MM.1S (cell line): ENCODE results near the gene PACS2.

Source experiments
- DNase-seq: peaks from one replicate; pipeline ENCODE4 v3.0.0-alpha.2; 2015
- H2AFZ ChIP-seq: fragments of 300-600 bp; sonication (generic); 2 replicates; pipeline ENCODE4 v1.6.0; 2016; ENCODE audit warnings: antibody characterized with exemption, low read length
- H3F3A ChIP-seq: fragments of 300-600 bp; sonication (generic); 2 replicates; pipeline ENCODE4 v1.6.1; 2016; ENCODE audit warnings: mild to moderate bottlenecking, antibody characterized with exemption, low read length, moderate library complexity, mixed read lengths; ENCODE audit not compliant: insufficient read depth
- H3K27ac ChIP-seq: fragments of 300-600 bp; sonication (generic); 2 replicates; pipeline ENCODE4 v1.5.1; 2016; ENCODE audit warnings: mild to moderate bottlenecking, low read length
- H3K27me3 ChIP-seq: fragments of 300-600 bp; sonication (generic); replicated peaks from 2 replicates; pipeline ENCODE4 v1.6.0; 2016; ENCODE audit warnings: low read length; ENCODE audit not compliant: insufficient read depth
- H3K36me3 ChIP-seq: fragments of 300-600 bp; sonication (generic); replicated peaks from 2 replicates; pipeline ENCODE4 v1.6.1; 2016; ENCODE audit warnings: mild to moderate bottlenecking, low read length, mixed read lengths; ENCODE audit not compliant: insufficient read depth
- H3K4me1 ChIP-seq: fragments of 300-600 bp; sonication (generic); 2 replicates; pipeline ENCODE4 v1.6.1; 2016; ENCODE audit warnings: low read length, mixed read lengths
- H3K4me2 ChIP-seq: fragments of 300-600 bp; sonication (generic); 2 replicates; pipeline ENCODE4 v1.6.0; 2016; ENCODE audit warnings: low read depth, low read length
- H3K4me3 ChIP-seq: fragments of 300-600 bp; sonication (generic); 2 replicates; pipeline ENCODE4 v1.5.1; 2016; ENCODE audit warnings: low read length, mixed read lengths
- H3K79me2 ChIP-seq: fragments of 300-600 bp; sonication (generic); 2 replicates; pipeline ENCODE4 v1.6.1; 2016; ENCODE audit warnings: mixed run types, low read length, mixed read lengths
- H3K9ac ChIP-seq: fragments of 300-600 bp; sonication (generic); 2 replicates; pipeline ENCODE4 v1.6.1; 2016; ENCODE audit warnings: low read length, mixed read lengths
- H3K9me2 ChIP-seq: fragments of 300-600 bp; sonication (generic); replicated peaks from 2 replicates; pipeline ENCODE4 v1.6.1; 2016; ENCODE audit warnings: mild to moderate bottlenecking, low read length, mixed read lengths; ENCODE audit not compliant: insufficient read depth
- H3K9me3 ChIP-seq: fragments of 300-600 bp; sonication (generic); replicated peaks from 2 replicates; pipeline ENCODE4 v1.6.1; 2016; ENCODE audit warnings: mild to moderate bottlenecking, low read length, mixed read lengths; ENCODE audit not compliant: insufficient read depth
- H4K20me1 ChIP-seq: fragments of 300-600 bp; sonication (generic); 2 replicates; pipeline ENCODE4 v1.6.1; 2016; ENCODE audit warnings: mild to moderate bottlenecking, low read length, moderate library complexity, mixed read lengths; ENCODE audit not compliant: insufficient read depth
- EZH2 ChIP-seq: fragments of 300-600 bp; sonication (generic); optimal IDR thresholded peaks from 2 replicates; pipeline ENCODE3; 2017; ENCODE audit warnings: low read depth, mild to moderate bottlenecking, antibody characterized with exemption, low read length, mixed read lengths
- EZH2phosphoT487 ChIP-seq: fragments of 300-600 bp; sonication (generic); IDR thresholded peaks from 2 replicates; pipeline ENCODE4 v1.6.1; 2018; ENCODE audit warnings: antibody characterized with exemption, low read length
- TF ChIP-seq, protein P1 (sequence below): fragments of 300-600 bp; sonication (generic); IDR thresholded peaks from 2 replicates; pipeline ENCODE4 v1.5.1; 2016; ENCODE audit warnings: antibody characterized with exemption, low read length, mixed read lengths

Gene PACS2

DNA sequence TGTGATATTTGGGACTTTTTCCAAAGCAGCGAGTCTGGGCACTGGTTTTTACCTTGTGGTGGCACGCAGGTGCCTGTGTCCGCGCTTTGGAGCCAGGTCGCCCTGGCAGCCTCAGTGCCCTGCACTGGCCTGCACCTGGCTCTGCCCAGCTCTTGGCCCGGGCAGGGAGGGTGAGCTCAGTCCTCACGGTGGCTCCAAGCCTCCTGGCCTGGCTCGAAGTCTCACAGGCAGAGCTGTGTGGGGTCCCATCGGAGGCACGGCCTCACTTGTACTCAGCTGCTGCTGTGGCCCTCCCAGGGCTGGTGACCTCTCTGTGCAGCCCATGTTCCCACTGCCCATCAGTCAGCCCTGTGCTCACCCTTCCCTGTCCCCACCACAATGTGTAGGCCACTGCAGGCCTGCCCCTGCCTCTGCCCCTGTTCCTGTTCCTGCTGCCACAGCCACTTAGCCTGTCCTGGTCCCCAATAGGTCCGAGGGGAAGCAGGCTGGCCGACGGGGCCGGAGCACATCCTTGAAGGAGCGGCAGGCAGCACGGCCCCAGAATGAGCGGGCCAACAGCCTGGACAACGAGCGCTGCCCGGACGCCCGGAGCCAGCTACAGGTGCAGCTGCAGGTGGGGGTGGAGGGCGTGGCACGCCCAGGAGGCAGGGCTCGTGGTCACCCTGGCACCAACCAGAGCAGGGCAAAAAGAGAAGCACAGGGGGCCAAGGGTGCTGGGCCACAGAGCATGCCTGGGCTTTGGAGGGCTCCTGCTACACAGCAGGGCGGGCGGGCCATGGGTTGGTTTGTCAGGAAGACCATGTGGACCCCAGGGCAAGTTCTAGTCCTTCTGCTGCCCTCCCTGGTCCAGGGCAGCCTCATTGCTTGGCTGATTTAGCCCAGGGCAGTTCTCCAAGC, 67.1 kb downstream of the PACS2 start:
- H3K9ac ChIP-seq, result no peak overlapping the region
- no peaks in the 10 kb centered on the region for H3K4me1 ChIP-seq
- H3F3A ChIP-seq, result no peaks in the 10 kb centered on the region
- no peak overlapping the region for H2AFZ ChIP-seq
- TF ChIP-seq EZH2phosphoT487, result no peak
- TF ChIP-seq EZH2, result no peak
- TF ChIP-seq, protein P1, sequence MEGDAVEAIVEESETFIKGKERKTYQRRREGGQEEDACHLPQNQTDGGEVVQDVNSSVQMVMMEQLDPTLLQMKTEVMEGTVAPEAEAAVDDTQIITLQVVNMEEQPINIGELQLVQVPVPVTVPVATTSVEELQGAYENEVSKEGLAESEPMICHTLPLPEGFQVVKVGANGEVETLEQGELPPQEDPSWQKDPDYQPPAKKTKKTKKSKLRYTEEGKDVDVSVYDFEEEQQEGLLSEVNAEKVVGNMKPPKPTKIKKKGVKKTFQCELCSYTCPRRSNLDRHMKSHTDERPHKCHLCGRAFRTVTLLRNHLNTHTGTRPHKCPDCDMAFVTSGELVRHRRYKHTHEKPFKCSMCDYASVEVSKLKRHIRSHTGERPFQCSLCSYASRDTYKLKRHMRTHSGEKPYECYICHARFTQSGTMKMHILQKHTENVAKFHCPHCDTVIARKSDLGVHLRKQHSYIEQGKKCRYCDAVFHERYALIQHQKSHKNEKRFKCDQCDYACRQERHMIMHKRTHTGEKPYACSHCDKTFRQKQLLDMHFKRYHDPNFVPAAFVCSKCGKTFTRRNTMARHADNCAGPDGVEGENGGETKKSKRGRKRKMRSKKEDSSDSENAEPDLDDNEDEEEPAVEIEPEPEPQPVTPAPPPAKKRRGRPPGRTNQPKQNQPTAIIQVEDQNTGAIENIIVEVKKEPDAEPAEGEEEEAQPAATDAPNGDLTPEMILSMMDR, result no peak
- H3K4me2 ChIP-seq, result no peak overlapping the region
- H3K9me3 ChIP-seq, result no peaks in the 10 kb centered on the region
- no peak for DNase-seq
- no peaks in the 10 kb centered on the region for H3K79me2 ChIP-seq
- no peak overlapping the region for H3K4me3 ChIP-seq
- H3K9me2 ChIP-seq, result no peaks in the 10 kb centered on the region
- no peaks in the 10 kb centered on the region for H3K36me3 ChIP-seq
- no peaks in the 10 kb centered on the region for H3K27me3 ChIP-seq
- no peak overlapping the region for H3K27ac ChIP-seq
- H4K20me1 ChIP-seq, result no peaks in the 10 kb centered on the region

DNA sequence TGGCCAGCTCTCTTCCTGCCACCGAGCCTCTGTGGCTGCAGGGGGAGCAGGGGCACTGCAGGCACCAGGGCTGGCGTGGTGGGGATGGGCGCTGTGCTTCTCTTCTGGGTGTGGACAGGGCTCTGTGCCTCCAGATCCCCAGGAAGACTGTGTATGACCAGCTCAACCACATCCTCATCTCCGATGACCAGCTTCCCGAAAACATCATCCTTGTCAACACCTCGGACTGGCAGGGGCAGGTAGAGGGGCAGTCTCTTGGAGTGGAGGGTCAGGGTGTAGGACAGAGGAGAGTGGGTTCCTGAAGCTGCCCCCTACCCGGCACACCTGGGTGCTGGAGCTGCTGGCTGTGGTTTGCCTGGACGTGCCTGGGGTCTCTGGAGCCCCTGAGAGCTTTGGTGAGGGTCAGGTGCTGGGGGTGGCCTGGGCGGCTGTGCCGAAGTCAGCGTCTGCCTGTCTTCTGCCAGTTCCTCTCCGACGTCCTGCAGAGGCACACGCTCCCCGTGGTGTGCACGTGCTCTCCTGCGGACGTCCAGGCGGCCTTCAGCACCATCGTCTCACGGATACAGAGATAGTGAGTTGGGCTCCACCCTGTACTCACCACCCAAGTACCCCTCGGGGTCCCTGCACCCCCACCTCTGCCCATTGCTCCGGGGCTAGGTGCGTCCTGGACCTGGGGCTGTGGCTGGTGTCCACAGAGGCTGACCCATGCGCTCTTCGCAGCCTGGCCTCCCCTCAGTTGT, 68.0 kb downstream of the PACS2 start:
- TF ChIP-seq EZH2phosphoT487 (no peak), EZH2 (no peak)
- TF ChIP-seq, protein P1, result no peak

DNA sequence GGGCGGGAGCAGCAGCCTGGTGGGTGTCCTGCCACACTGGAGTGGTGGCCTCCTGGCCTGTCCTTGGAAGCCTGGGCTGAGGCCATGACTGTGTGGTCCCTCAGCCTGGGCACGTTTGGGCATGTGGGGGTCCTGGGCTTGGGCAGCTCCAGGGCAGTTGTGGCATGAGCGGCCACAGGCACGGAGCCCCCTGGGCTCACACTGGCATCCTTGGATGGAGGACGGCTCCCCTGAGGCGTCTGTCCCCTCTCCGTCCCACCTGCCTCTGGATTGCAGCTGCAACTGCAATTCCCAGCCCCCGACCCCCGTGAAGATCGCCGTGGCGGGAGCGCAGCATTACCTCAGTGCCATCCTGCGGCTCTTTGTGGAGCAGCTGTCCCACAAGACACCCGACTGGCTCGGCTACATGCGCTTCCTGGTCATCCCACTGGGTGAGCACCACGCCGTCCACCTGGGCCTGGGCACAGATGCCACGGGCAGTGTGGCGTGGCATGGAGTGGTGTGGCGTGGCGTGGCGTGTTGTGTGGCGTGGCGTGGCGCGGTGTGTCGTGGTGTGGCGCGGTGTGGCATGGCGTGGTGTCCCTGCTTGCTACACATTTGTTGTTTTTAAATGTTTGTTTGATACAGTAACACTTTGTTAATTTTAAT, 68.7 kb downstream of the PACS2 start:
- DNase-seq, result no peak

More for the DNA sequence above, 68.0 kb downstream of the PACS2 start:
- no peaks in the 10 kb centered on the region for H4K20me1 ChIP-seq
- no peak overlapping the region for H3K9ac ChIP-seq
- H2AFZ ChIP-seq, result no peak overlapping the region
- no peaks in the 10 kb centered on the region for H3K4me1 ChIP-seq
- no peak for DNase-seq
- H3K4me2 ChIP-seq, result no peak overlapping the region
- no peak overlapping the region for H3K4me3 ChIP-seq
- no peaks in the 10 kb centered on the region for H3K27me3 ChIP-seq
- H3K9me3 ChIP-seq, result no peaks in the 10 kb centered on the region
- H3K9me2 ChIP-seq, result no peaks in the 10 kb centered on the region
- H3K79me2 ChIP-seq, result no peaks in the 10 kb centered on the region
- no peaks in the 10 kb centered on the region for H3K36me3 ChIP-seq
- no peaks in the 10 kb centered on the region for H3F3A ChIP-seq
- H3K27ac ChIP-seq, result no peak overlapping the region

More for the DNA sequence above, 68.7 kb downstream of the PACS2 start:
- H3F3A ChIP-seq, result no peaks in the 10 kb centered on the region
- no peaks in the 10 kb centered on the region for H3K27me3 ChIP-seq
- no peak overlapping the region for H3K4me2 ChIP-seq
- H2AFZ ChIP-seq, result no peak overlapping the region
- H3K4me3 ChIP-seq, result no peak overlapping the region
- H3K9me3 ChIP-seq, result no peaks in the 10 kb centered on the region
- H3K27ac ChIP-seq, result no peak overlapping the region
- no peak overlapping the region for H3K9ac ChIP-seq
- H3K9me2 ChIP-seq, result no peaks in the 10 kb centered on the region
- H3K4me1 ChIP-seq, result no peaks in the 10 kb centered on the region
- TF ChIP-seq, protein P1, result no peak
- TF ChIP-seq EZH2phosphoT487 (no peak), EZH2 (no peak)
- H4K20me1 ChIP-seq, result no peaks in the 10 kb centered on the region
- H3K79me2 ChIP-seq, result no peaks in the 10 kb centered on the region
- H3K36me3 ChIP-seq, result no peaks in the 10 kb centered on the region
